PC-9 (cell line): Measurements from ENCODE around the gene METTL26. TPM values are rescaled to one million over a fixed set of nuclear protein-coding genes. Genes with fewer than 3 reads are reported as not detected.

Source experiments
- BruUV-seq: library from RNA; stranded (reverse); fragments of 400-500 nt; replicated peaks from 2 replicates; lab custom pipeline; 2021; lab: Mats Ljungman, UMichigan
- CTCF ChIA-PET: fragments of 300-600 bp; sonication (Branson Sonifier 250); formaldehyde crosslinking; loops from one replicate; lab custom pipeline; 2022; ENCODE audit warnings: antibody characterized with exemption; lab: Charles Lee
- POLR2A ChIA-PET: fragments of 300-600 bp; sonication (Branson Sonifier 250); formaldehyde crosslinking; loops from one replicate; lab custom pipeline; 2022; ENCODE audit warnings: antibody characterized with exemption; ENCODE audit not compliant: unreplicated experiment; lab: Charles Lee
- DNase-seq, 2 experiments: peaks; one replicate each; pipeline versions ENCODE4 v3.0.0 to v3.0.0-alpha.2; 2015 to 2022; ENCODE audit warnings: mixed read lengths in 1 of 2
- H2AFZ ChIP-seq: fragments of 200-600 bp; sonication (generic); 2 replicates; pipeline ENCODE4 v1.8.1; 2017; ENCODE audit warnings: antibody characterized with exemption
- H3F3A ChIP-seq: fragments of 200-600 bp; sonication (generic); 2 replicates; pipeline ENCODE4 v1.8.1; 2017; ENCODE audit warnings: antibody characterized with exemption, mild to moderate bottlenecking, low read depth; ENCODE audit not compliant: insufficient read depth
- H3K27ac ChIP-seq: fragments of 200-600 bp; sonication (generic); 2 replicates; pipeline ENCODE4 v1.6.1; 2016; ENCODE audit warnings: mixed run types
- H3K27me3 ChIP-seq: fragments of 200-600 bp; sonication (generic); 2 replicates; pipeline ENCODE4 v1.6.1; 2016; ENCODE audit warnings: low read depth, mixed run types; ENCODE audit not compliant: insufficient read depth
- H3K36me3 ChIP-seq: fragments of 200-600 bp; sonication (generic); 2 replicates; pipeline ENCODE4 v1.6.1; 2016; ENCODE audit warnings: low read depth, mixed run types
- H3K4me1 ChIP-seq: fragments of 200-600 bp; sonication (generic); replicated peaks from 2 replicates; pipeline ENCODE4 v1.6.1; 2016; ENCODE audit warnings: mixed run types; ENCODE audit not compliant: insufficient read depth
- H3K4me2 ChIP-seq: fragments of 200-600 bp; sonication (generic); 2 replicates; pipeline ENCODE4 v1.6.1; 2017; ENCODE audit warnings: mixed run types
- H3K4me3 ChIP-seq: fragments of 200-600 bp; sonication (generic); 2 replicates; pipeline ENCODE4 v1.6.1; 2016; ENCODE audit warnings: mixed run types
- H3K79me2 ChIP-seq: fragments of 200-600 bp; sonication (generic); 2 replicates; pipeline ENCODE4 v1.6.1; 2017; ENCODE audit warnings: low read depth, mixed run types
- H3K9me2 ChIP-seq: fragments of 200-600 bp; sonication (generic); 2 replicates; pipeline ENCODE4 v1.8.1; 2017; ENCODE audit warnings: mild to moderate bottlenecking; ENCODE audit not compliant: insufficient read depth
- H3K9me3 ChIP-seq: fragments of 200-600 bp; sonication (generic); 2 replicates; pipeline ENCODE4 v1.8.1; 2016; ENCODE audit warnings: low read depth; ENCODE audit not compliant: insufficient read depth
- H4K20me1 ChIP-seq: fragments of 200-600 bp; sonication (generic); 2 replicates; pipeline ENCODE4 v1.8.1; 2017; ENCODE audit not compliant: insufficient read depth
- CTCF ChIP-seq: fragments of 200-600 bp; sonication (generic); conservative IDR thresholded peaks from 2 replicates; pipeline ENCODE4 v1.6.1; 2017; ENCODE audit warnings: mixed run types, antibody characterized with exemption, mild to moderate bottlenecking, moderate library complexity
- EZH2 ChIP-seq: fragments of 200-600 bp; sonication (generic); IDR thresholded peaks from 2 replicates; pipeline ENCODE4 v1.8.0; 2017; ENCODE audit warnings: antibody characterized with exemption, low read depth
- intact Hi-C: fragments of 100-400 bp; cut with micrococcal nuclease; formaldehyde crosslinking; loops from one replicate; pipeline ENCODE4 v1.10.0; 2022; ENCODE audit not compliant: unreplicated experiment
- total RNA-seq: library from RNA; stranded (reverse); gene quantifications from 2 replicates; pipeline ENCODE4 v1.2.3, GENCODE V29; 2021

METTL26 gene
- total RNA-seq, 1 experiment from 2014 or later, result 144 TPM

- ChIA-PET POLR2A (interaction anchor here (0.6 to 0.9 kb wide), 2 partner anchors 37 to 161 kb away, joined by 3 to 7 read pairs; no protein-coding TSS in a partner anchor), CTCF (no interaction called here)
- H3K9me3 ChIP-seq, result no peaks in the 10 kb centered on the region
- H4K20me1 ChIP-seq, result no peaks in the 10 kb centered on the region; the same call in none of the 2 replicates
- H3K79me2 ChIP-seq, result peaks cover 22% of the 10 kb centered on the region
- peaks cover 6% of the 10 kb centered on the region for H3K4me1 ChIP-seq
- H2AFZ ChIP-seq, result no peak overlapping the region
- H3F3A ChIP-seq, result peaks cover 7% of the 10 kb centered on the region; the same call in 1 of the 2 replicates
- no peak overlapping the region for H3K27ac ChIP-seq
- H3K4me2 ChIP-seq, result no peak overlapping the region
- no peak overlapping the region for H3K4me3 ChIP-seq
- DNase-seq, result peak in 1 of 2 experiments; percentile 47
- no peak for TF ChIP-seq EZH2
- 0 out of 2 replicates have a peak, but pooled peaks have one; percentile 24 for TF ChIP-seq CTCF
- no peaks in the 10 kb centered on the region for H3K9me2 ChIP-seq
- H3K27me3 ChIP-seq, result no peaks in the 10 kb centered on the region
- BruUV-seq, result no TSS peak
- H3K36me3 ChIP-seq, result no peaks in the 10 kb centered on the region
- intact Hi-C loops, result no loop called here
Measured at GRCh38 chr16:585351-585750, 50.8 kb downstream of the METTL26 start.

Other genes with a start within 250 kb of the METTL26 start
- gene NME4, start 239.1 kb downstream of the METTL26 start, total RNA-seq, result 157 and 159 TPM in 2 replicates
- gene DECR2, start 234.4 kb downstream of the METTL26 start, total RNA-seq, result 65.4 and 78.4 TPM in 2 replicates
- gene RAB11FIP3, start 210.7 kb downstream of the METTL26 start, total RNA-seq, result 38.4 and 42.4 TPM in 2 replicates
- 66.8 and 68.9 TPM in 2 replicates for gene CAPN15, start 108.6 kb downstream of the METTL26 start, total RNA-seq
- 0.35 TPM in 1 of 2 replicates, not detected in the other for gene PRR35, start 75.9 kb downstream of the METTL26 start, total RNA-seq
- gene NHLRC4, start 69.3 kb downstream of the METTL26 start, total RNA-seq, result not detected in 2 replicates
- gene PIGQ, start 66.3 kb downstream of the METTL26 start, total RNA-seq, result 72.5 and 96.1 TPM in 2 replicates
- gene RAB40C, start 46.2 kb downstream of the METTL26 start, total RNA-seq, result 43.6 and 47.1 TPM in 2 replicates
- gene WFIKKN1, start 5.3 kb downstream of the METTL26 start, total RNA-seq, result 6.9 and 9.2 TPM in 2 replicates
- 64.2 and 69.6 TPM in 2 replicates for gene MCRIP2, start 5.5 kb upstream of the METTL26 start, total RNA-seq
- 118 and 126 TPM in 2 replicates for gene WDR90, start 13.1 kb upstream of the METTL26 start, total RNA-seq
- gene RHOT2, start 31.8 kb upstream of the METTL26 start, total RNA-seq, result 143 and 173 TPM in 2 replicates
- gene RHBDL1, start 39.4 kb upstream of the METTL26 start, total RNA-seq, result 18.1 and 19.9 TPM in 2 replicates
- 174 and 211 TPM in 2 replicates for gene STUB1, start 44.1 kb upstream of the METTL26 start, total RNA-seq
- gene JMJD8, start 48.0 kb upstream of the METTL26 start, total RNA-seq, result 57.4 and 61.6 TPM in 2 replicates
- gene WDR24, start 54.1 kb upstream of the METTL26 start, total RNA-seq, result 23.9 and 33.6 TPM in 2 replicates
- gene FBXL16, start 69.5 kb upstream of the METTL26 start, total RNA-seq, result 22.2 and 24.0 TPM in 2 replicates
- 77.5 and 88.5 TPM in 2 replicates for gene METRN, start 78.8 kb upstream of the METTL26 start, total RNA-seq
- 55.0 and 102 TPM in 2 replicates for gene ANTKMT, start 84.8 kb upstream of the METTL26 start, total RNA-seq
- 4.2 and 6.4 TPM in 2 replicates for gene CCDC78, start 90.1 kb upstream of the METTL26 start, total RNA-seq
- gene HAGHL, start 90.8 kb upstream of the METTL26 start, total RNA-seq, result 31.0 and 57.6 TPM in 2 replicates
- gene CIAO3, start 104.7 kb upstream of the METTL26 start, total RNA-seq, result 44.2 and 45.8 TPM in 2 replicates
- gene MSLN, start 124.4 kb upstream of the METTL26 start, total RNA-seq, result 59.9 and 86.4 TPM in 2 replicates
- gene RPUSD1, start 152.1 kb upstream of the METTL26 start, total RNA-seq, result 53.3 and 56.7 TPM in 2 replicates
- 67.7 and 77.8 TPM in 2 replicates for gene CHTF18, start 152.3 kb upstream of the METTL26 start, total RNA-seq
- not detected in 2 replicates for gene GNG13, start 164.4 kb upstream of the METTL26 start, total RNA-seq